ENCODE data around the gene PLXDC1. TPM values are rescaled to one million over a fixed set of nuclear protein-coding genes. Genes with fewer than 3 reads are reported as not detected.

The PLXDC1 gene
- total RNA-seq, 1 experiment from 2014 or later, result not detected

GRCh38 chr17:39150795-39151149 is 665 bp downstream of the PLXDC1 start:
- intact Hi-C loops (cut with micrococcal nuclease; ENCODE audit: unreplicated experiment), result loop anchor here (5.0 to 10.0 kb wide), 2 partner anchors 76 to 168 kb away; no protein-coding TSS in a partner anchor
- TF ChIP-seq SIN3A (IDR thresholded peaks at IDR 0.05; ENCODE audit: borderline replicate concordance, insufficient read depth, low read depth, low read length) (no peak), POLR2AphosphoS5 (IDR thresholded peaks at IDR 0.05; ENCODE audit: low read depth, low read length) (no peak), TCF7L2 (IDR thresholded peaks at IDR 0.05; ENCODE audit: low read depth, low read length) (no peak), REST (IDR thresholded peaks at IDR 0.05; ENCODE audit: insufficient read depth in 1 of 2, low read depth in 2 of 2, low read length in 1 of 2) (no peak), CTCF (IDR thresholded peaks at IDR 0.05) (no peak)
- Histone ChIP-seq H3K9me3 (ENCODE audit: control insufficient read depth, insufficient read depth, low read depth, low read length) (no peaks in the 10 kb centered on the region), H3K36me3 (ENCODE audit: control insufficient read depth, insufficient read depth, low read length) (no peaks in the 10 kb centered on the region), H3K4me1 (ENCODE audit: control insufficient read depth, insufficient read depth, low read length) (peaks cover 5% of the 10 kb centered on the region; the same call in 1 of the 2 replicates), H3K4me3 (ENCODE audit: low read depth in 2 of 2, low read length in 2 of 2) (no peak overlapping the region), H3K27ac (ENCODE audit: low read length) (no peak overlapping the region), H3K27me3 (ENCODE audit: control insufficient read depth, insufficient read depth, low read length) (no peaks in the 10 kb centered on the region)
- CTCF ChIA-PET, result interaction anchor here (0.6 kb wide), 1 partner anchor 28 kb away, joined by 4 read pairs; no protein-coding TSS in a partner anchor
- in situ Hi-C loops (cut with HindIII; ENCODE audit: low pct_unique_long_range_greater_than_20kb, low sequenced_read_pairs), result no loop called here
- BruUV-seq (replicated peaks), result no TSS peak
- DNase-seq (ENCODE audit: low read depth, low spot score), result no peak
- POLR2A ChIA-PET, result no interaction called here
- ATAC-seq, result no peak

GRCh38 chr17:39150104-39150634 is 1.3 kb downstream of the PLXDC1 start:
- Histone ChIP-seq H3K4me3 (ENCODE audit: low read depth in 2 of 2, low read length in 2 of 2) (no peak overlapping the region), H3K27ac (ENCODE audit: low read length) (no peak overlapping the region), H3K4me1 (ENCODE audit: control insufficient read depth, insufficient read depth, low read length) (peaks cover 5% of the 10 kb centered on the region; the same call in 1 of the 2 replicates), H3K36me3 (ENCODE audit: control insufficient read depth, insufficient read depth, low read length) (no peaks in the 10 kb centered on the region), H3K9me3 (ENCODE audit: control insufficient read depth, insufficient read depth, low read depth, low read length) (no peaks in the 10 kb centered on the region), H3K27me3 (ENCODE audit: control insufficient read depth, insufficient read depth, low read length) (no peaks in the 10 kb centered on the region)
- no peak for TF ChIP-seq CTCF (IDR thresholded peaks at IDR 0.05)
- TF ChIP-seq POLR2AphosphoS5 (IDR thresholded peaks at IDR 0.05; ENCODE audit: low read depth, low read length), result no peak
- no peak for TF ChIP-seq SIN3A (IDR thresholded peaks at IDR 0.05; ENCODE audit: borderline replicate concordance, insufficient read depth, low read depth, low read length)
- no peak for TF ChIP-seq TCF7L2 (IDR thresholded peaks at IDR 0.05; ENCODE audit: low read depth, low read length)
- no peak for TF ChIP-seq REST (IDR thresholded peaks at IDR 0.05; ENCODE audit: insufficient read depth in 1 of 2, low read depth in 2 of 2, low read length in 1 of 2)
- no peak for DNase-seq (ENCODE audit: low read depth, low spot score)
- intact Hi-C loops (cut with micrococcal nuclease; ENCODE audit: unreplicated experiment), result loop anchor here (5.0 to 10.0 kb wide), 2 partner anchors 75 to 168 kb away; no protein-coding TSS in a partner anchor
- ChIA-PET CTCF (interaction anchor here (0.7 kb wide), 1 partner anchor 36 kb away, joined by 3 read pairs; no protein-coding TSS in a partner anchor), POLR2A (no interaction called here)
- no TSS peak for BruUV-seq (replicated peaks)
- ATAC-seq, result no peak
- in situ Hi-C loops (cut with HindIII; ENCODE audit: low pct_unique_long_range_greater_than_20kb, low sequenced_read_pairs), result no loop called here

Data from Panc1 (cell line).